ENCODE data around the gene OR7A17.

DNA sequence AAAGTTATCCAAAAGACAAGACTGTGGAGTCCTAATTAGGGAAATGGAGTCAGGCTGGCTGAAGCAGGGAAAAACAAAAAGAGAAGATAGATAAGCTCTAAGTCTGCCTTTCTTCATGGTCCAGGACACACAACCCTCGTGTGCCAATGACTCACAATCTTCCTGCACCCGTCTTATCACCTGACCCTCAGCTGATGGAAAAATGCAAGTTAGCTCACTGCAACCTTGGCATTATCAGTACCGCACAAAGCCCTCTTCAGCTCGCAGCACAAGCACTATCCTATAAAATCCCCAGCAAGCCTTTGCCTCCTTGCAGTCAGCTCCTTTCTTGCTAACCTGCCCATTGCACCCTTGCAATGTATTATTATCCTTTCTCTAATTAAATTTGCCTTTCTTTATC, 55.2 kb downstream of the OR7A17 start:
- no peak for TF ChIP-seq EZH2 (IDR thresholded peaks at IDR 0.05; ENCODE audit: low read length, missing control alignments)
- TF ChIP-seq, protein P1, sequence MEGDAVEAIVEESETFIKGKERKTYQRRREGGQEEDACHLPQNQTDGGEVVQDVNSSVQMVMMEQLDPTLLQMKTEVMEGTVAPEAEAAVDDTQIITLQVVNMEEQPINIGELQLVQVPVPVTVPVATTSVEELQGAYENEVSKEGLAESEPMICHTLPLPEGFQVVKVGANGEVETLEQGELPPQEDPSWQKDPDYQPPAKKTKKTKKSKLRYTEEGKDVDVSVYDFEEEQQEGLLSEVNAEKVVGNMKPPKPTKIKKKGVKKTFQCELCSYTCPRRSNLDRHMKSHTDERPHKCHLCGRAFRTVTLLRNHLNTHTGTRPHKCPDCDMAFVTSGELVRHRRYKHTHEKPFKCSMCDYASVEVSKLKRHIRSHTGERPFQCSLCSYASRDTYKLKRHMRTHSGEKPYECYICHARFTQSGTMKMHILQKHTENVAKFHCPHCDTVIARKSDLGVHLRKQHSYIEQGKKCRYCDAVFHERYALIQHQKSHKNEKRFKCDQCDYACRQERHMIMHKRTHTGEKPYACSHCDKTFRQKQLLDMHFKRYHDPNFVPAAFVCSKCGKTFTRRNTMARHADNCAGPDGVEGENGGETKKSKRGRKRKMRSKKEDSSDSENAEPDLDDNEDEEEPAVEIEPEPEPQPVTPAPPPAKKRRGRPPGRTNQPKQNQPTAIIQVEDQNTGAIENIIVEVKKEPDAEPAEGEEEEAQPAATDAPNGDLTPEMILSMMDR (conservative IDR thresholded peaks at IDR 0.05 in 1 of 2, IDR thresholded peaks at IDR 0.05 in 1 of 2; ENCODE audit: low read depth in 1 of 2, low read length in 2 of 2), result no peak
